HG03565 (cell line): ENCODE measurements around the gene MAJIN.
"Not testable (repeated sequence)": the region's sequence is repeated elsewhere in the genome, so short reads cannot be mapped to it uniquely, and the experiment has no call there.

Experiments
- ATAC-seq: cut with Tn5 transposase; IDR thresholded peaks from one replicate; pipeline ENCODE4 v1.9.1; 2021; ENCODE audit warnings: mild to moderate bottlenecking, moderate library complexity; ENCODE audit not compliant: unreplicated experiment

Gene MAJIN

GRCh38 chr11:64994318-64994717, 22.4 kb upstream of the MAJIN start:
- ATAC-seq, result no peak

- no peak for ATAC-seq
These were observed 18.5 kb upstream of the MAJIN start for GRCh38 chr11:64990222-64990923.

DNA sequence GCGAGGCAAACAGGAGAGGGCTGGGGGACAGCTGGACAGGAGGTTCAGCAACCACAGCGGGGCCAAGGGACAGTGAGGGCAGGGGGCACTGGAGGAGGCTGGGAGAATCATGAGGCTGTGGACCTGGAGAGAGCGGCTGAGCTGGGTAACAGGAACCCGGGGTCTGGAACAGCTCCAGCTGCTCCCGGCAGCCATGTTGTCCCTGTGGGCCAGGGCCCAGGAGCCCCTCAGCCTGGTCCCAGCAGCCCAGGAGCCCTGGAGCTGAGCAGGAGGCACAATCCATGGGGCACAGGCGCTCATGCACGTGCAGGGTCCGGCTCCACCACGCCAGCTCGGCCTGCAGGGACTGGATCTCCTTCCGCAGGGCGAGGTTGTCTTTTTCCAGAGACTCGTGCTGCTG, 17.5 kb upstream of the MAJIN start:
- ATAC-seq, result no peak

- no peak for ATAC-seq
These were observed 16.3 kb upstream of the MAJIN start for GRCh38 chr11:64987998-64988854.

- not testable (repeated sequence) for ATAC-seq
These were observed 11.4 kb upstream of the MAJIN start for GRCh38 chr11:64983339-64983738.

DNA sequence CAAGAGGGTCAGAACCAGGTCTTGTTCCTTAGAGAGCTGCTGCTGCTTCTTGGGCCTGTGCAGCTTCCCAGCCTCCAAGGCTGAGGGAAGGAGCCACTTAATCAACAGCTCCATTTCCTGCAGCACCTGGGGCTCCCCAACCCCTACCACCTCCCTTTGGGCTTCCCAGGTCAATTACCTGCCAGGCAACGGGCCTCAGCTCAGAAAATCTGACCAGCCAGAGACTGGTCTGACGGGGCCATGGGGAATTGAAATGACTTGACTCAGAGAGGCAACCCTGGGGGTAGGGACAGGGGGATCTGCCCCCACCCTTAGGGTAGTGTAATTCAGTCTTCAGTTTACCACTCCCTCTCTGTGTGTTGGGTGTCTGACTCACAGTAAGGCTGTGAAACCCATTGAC, 4.7 kb upstream of the MAJIN start:
- ATAC-seq, result no peak

DNA sequence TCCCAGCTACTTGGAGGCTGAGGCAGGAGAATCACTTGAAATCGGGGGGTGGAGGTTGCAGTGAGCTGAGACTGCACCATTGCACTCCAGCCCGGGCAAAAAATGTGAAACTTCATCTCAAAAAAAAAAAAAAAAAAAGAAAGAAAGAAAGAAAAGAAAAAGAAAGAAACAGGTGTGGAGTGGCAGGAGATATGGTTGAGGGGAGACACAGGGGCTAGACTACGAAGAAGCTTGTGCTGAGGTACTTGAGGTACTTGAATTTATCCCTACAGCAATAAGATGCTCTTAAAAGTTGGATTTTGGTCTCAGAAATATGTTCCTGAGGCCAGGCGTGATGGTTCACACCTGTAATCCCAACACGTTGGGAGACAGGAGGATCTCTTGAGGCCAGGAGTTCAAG, 2.2 kb upstream of the MAJIN start:
- ATAC-seq, result no peak

DNA sequence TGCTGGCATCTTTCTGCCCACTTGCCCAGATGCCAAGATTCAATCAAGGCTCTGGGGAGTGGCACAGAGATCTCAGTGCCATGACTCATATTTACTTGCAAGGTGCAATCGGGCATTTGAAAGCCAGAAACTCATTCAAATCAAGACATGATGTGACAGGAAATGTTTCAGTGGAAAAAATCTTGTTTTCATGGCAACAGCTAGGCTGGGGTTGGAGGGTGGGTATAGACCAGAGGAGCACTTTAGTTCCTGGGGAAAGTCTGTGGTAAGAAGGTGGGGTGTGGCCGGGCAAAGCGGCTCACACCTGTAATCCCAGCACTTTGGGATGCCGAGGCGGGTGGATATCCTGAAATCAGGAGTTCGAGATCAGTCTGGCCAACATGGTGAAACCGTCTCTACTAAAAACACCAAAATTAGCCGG, 1.2 kb downstream of the MAJIN start:
- no peak for ATAC-seq

- ATAC-seq, result no peak
These were observed 2.7 kb downstream of the MAJIN start for GRCh38 chr11:64969209-64969608.

DNA sequence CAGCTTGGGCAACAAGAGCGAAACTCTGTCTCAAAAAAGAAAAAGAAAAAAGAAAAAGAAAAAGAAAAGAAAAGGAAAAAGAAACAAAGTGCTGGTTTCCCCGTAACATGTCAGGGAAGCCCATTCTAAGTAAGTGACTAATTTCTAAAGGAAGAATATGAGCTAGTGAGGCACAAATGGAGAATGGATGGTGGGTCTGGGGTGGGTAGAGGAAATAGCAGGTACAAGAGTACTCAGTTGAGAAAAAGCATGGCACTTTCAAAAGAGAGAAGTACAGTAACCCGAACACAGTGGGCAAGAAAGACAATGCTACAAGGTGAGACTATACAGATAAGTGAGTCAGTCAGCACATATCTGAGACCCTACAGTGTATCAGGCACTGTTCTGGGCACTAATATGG, 4.5 kb downstream of the MAJIN start:
- no peak for ATAC-seq

DNA sequence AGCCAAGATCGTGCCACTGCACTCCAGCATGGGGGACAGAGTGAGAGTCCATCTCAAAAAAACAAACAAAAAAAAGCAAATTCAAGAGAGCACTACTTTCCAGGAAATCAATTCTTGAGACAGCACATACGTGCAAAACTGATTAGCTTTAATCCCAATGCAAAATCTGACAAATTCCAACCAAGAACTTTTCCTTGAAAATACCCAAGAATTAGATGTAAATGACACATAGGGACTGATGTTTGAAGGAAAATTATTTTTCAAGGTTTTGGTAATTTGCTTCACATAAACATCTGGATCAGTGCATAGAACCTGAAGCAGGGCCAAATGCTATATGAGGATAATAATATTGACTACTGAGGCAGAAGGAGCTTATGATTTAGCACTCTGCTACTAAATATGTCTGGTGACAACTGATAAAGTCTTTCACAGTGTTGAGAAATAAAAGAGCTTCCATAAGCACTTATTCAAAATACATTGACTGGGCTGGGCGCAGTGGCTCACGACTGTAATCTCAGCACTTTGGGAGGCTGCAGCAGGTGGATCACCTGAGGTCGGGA, 8.8 kb downstream of the MAJIN start:
- ATAC-seq, result no peak

DNA sequence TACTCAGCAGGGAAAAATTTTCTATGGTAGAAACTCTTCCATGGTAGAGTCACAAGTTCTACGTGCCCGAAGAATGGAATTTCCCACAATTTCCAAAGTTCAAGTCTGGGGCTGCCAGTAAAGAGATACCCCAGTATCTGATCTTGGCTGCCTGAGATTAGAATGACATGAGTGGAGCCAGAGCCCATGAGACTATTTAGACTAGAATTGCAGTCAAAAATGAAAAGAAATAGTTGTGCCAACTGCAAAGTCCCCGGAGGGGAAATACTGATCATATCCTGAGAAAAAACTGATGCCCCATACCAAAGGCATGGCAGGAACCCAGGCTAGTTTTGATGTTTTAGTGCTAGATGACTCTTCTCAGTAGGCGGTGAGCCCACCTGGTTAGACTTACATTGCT, 11.2 kb downstream of the MAJIN start:
- no peak for ATAC-seq

DNA sequence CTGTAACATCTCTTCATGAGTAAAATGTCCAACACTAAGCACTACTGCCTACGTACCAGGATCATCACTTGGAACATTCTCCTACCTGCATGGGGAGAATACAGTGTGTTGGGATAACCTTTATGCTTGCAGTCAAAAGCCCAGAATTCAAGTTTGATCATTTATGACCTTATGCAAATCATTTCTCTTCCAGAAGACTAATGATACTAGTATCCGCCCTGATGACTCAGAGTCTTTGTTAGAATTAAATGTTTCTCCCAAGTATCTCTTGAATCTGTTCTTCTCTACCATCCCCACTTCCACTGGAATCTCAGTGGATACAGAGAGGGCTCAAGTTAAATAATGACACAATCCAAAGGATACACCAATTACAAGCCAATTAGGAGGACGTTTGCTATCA, 12.4 kb downstream of the MAJIN start:
- no peak for ATAC-seq

GRCh38 chr11:64954201-64954600, 17.7 kb downstream of the MAJIN start:
- no peak for ATAC-seq

- no peak for ATAC-seq
These were observed 20.4 kb downstream of the MAJIN start for GRCh38 chr11:64951529-64951928.

DNA sequence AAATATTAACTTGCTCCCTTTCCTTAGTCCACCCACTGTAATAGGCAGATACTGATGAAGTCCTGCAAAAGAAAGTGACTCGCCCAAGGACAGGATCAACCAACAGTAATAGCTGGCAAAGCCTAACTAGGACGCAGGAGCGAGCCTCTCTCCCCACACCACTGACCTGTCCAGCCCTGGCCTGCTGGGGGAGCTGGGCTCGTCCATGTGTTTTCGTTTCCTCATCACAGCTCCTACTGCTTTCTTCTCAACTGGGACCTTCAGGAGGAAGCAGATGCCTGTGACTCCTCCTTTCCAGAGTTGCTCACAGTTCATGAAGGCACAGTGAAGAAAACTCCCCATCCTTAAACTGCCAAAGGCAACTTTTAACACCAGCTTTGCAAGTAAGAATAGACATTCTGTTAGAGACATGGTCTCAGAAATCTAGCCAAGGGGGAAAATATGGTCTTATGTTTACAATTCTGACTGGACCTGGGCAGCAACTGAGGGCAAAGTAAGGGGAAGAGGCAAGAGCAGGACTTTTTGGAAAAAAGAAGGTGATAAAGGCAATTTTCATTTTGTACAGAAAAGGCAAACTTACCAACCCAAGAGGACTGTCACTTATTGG, 24.6 kb downstream of the MAJIN start:
- ATAC-seq, result no peak

GRCh38 chr11:64936539-64936938, 35.4 kb downstream of the MAJIN start:
- ATAC-seq, result no peak

GRCh38 chr11:64935359-64936081, 36.4 kb downstream of the MAJIN start, which contains the start of gene GPHA2:
TSS of gene GPHA2 (minus strand) at chr11:64935893. CDS start at chr11:64935460, 433 bp downstream.
- no peak for ATAC-seq

GRCh38 chr11:64934682-64935358, 37.1 kb downstream of the MAJIN start:
- ATAC-seq, result no peak
